Right lobe of liver (tissue), 4 donors: ENCODE data around the gene HIPK1.

Experiments used
- POLR2A ChIP-seq: fragments of 450-650 bp; IDR thresholded peaks from one replicate; pipeline ENCODE4 v1.6.1; 2017; ENCODE audit warnings: antibody characterized with exemption, mild to moderate bottlenecking
- TF ChIP-seq, protein P1 (sequence below), 4 donors: fragments of 200-600 bp in 3 of 4; fragments of 450-650 bp in 1 of 4; IDR thresholded peaks; one replicate each; pipeline versions ENCODE4 v1.5.1 to v1.8.0; 2016 to 2022; ENCODE audit warnings: antibody characterized with exemption in 4 of 4, mild to moderate bottlenecking in 2 of 4
- donor health status: DM: no; HTN: no; CAD: no.
- donor health status: DM: no; HTN: no; CAD: no.
- donor health status: DM: no; HTN: yes; CAD: no.

DNA sequence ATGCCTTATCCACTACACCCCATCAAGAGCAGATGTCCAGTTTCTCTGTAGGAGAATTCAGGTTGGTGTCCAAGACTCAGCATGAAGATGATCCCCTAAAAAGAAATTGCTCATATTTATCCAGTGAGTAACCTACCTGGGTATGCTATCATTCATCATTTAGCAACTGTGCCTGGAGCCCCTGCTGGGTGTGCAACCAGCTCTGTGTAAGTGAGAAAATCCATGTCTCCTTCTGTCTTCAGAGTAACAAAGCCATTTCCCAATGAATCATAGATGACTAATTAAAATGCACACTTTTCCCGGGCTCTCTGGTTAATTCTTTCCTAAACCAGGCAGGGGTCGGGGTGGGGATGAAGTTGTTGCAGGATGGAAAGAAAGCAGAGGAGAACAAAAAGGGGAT is 86.0 kb downstream of the HIPK1 start:
- TF ChIP-seq POLR2A: no peak
- TF ChIP-seq, protein P1, sequence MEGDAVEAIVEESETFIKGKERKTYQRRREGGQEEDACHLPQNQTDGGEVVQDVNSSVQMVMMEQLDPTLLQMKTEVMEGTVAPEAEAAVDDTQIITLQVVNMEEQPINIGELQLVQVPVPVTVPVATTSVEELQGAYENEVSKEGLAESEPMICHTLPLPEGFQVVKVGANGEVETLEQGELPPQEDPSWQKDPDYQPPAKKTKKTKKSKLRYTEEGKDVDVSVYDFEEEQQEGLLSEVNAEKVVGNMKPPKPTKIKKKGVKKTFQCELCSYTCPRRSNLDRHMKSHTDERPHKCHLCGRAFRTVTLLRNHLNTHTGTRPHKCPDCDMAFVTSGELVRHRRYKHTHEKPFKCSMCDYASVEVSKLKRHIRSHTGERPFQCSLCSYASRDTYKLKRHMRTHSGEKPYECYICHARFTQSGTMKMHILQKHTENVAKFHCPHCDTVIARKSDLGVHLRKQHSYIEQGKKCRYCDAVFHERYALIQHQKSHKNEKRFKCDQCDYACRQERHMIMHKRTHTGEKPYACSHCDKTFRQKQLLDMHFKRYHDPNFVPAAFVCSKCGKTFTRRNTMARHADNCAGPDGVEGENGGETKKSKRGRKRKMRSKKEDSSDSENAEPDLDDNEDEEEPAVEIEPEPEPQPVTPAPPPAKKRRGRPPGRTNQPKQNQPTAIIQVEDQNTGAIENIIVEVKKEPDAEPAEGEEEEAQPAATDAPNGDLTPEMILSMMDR (IDR thresholded peaks at IDR 0.05): no peak
